NCI-H187 (cell line): ENCODE results near the gene PROKR1.
"Not testable (repeated sequence)": the region's sequence is repeated elsewhere in the genome, so short reads cannot be mapped to it uniquely, and the experiment has no call there.

ENCODE experiments used
- DNase-seq, 2 experiments: peaks; one replicate each; lab custom pipeline; 2025; lab: John Stamatoyannopoulos, UW

Gene PROKR1

DNA sequence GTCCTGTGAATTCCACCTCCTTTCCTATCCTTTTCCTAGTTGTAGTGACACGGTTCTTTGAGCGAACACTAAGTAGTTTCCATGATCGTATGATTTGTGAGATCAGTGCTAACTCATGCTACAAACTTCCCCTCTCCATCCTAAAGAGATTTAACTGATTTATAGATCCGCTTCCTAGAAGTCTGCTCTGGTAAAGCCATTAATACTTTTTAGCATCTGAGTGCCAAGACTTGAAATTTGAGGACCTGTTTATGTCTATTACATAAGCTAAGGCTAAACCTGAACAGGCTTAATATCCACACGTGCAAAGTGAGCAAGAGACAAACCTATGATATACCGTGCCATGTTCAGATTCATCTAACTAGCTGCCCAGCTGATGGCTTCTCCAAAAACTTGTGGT lies 14.9 kb downstream of the PROKR1 start:
- DNase-seq: no peak

DNA sequence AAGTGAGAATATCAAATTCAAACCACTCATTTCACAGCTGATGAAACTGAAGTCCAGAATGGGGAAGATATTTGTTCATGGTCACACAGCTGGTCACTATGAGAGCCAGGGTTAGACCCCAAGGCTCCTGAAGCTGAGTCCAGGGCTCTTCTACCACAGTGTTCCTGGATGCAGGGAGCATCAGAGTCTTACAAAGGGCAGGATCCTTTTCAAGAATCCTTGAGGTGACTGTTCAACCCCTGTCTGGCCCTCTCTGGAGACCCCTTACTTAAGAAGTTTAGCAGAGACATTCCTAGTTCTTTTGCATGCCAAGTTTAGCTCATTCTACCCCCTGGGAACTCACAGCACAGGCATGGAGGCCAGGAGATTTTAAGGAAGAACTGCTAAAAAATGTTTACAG lies 15.7 kb downstream of the PROKR1 start:
- DNase-seq: no peak

DNA sequence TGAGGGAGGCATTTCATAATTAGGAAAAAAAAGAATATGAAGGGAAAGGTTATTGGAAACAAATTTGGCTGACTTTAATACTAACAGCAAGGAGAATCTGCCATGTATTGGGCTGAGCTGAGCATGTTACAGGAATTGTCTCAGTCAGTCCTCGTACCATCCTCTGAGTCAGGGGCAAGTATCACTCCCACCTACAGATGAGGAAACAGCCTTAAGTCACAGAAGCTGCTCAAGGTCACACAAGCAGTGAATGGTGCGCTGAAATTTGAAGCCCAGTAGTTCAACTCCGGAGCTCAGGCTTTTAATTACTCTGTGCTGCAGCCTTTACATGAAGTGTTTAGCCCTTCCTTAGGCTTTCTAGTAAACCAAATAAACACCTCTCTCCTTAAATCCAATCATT lies 17.3 kb downstream of the PROKR1 start:
- DNase-seq: no peak

DNA sequence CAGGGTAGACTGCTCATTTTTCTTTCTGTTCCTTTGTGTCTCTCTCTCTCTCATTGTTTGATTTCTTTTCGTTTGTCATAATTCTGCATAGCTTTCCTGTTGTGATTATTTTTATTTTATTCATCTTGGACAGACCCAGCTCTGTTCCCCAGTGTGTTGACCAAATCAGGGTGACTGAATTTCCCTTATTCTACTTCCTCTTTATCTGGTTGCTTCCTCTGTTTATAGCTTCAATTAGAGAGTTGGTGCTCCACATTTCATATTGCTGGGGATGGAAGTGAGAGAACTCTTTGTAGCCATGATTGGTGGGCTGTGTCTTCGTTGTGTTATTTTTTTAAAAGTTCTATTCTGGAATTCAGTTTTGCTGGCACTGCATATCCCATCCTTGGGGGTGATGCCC lies 19.1 kb downstream of the PROKR1 start:
- no peak for DNase-seq

DNA sequence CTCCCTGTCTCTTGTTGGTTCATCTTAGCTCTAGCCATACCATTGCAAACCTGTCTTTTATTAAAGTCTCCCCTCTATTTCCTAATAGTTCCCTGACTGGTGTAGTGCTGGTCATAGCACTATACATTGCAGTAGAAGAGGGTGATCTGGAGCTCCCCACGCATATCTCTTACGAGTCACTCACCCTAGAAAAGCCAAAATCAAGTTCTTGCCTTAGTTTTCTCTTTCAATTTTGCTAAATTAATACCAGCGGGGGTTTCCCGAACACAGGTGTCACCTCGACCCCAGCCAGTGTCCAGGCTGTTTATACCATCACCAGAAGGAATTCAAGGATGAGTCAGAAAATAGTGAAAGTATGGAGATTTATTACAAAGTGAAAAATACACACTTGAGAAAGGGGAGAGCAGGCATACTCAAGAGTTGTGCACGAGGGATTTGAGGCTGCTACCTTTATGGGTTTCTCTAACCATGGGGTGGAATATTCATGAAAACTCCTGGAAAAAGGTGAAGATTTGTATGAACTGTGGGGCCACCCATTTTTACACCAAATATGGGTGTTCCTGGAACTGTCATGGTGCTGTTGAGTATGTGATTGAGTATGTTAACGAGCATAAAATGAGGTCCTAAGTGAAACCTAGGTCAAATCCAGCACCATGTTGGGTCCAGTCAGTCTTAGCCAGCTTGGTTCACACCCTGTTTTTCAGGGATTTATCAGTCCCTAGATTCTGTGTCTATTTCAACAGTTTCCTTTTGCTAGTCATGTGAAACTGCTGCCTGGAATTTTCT lies 20.2 kb downstream of the PROKR1 start:
- no peak for DNase-seq

DNA sequence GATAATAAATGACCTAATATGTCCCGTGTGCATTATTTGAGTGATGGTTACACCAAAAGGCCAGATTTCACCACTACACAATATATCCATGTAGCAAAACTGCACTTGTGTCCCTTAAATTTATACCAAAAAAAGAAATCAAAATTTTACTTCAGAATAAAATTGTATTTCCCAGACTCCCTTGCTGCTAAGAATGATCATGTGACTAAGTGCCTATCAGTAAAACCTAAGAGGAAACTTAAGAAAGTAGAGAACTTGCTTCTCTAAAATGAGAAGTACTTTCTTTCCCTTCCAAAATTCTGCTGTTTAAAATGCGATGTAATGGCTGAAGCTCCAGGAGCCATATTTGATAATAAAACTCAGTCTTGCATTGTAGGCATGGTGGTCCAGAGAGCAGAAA lies 24.0 kb downstream of the PROKR1 start:
- DNase-seq: no peak

DNA sequence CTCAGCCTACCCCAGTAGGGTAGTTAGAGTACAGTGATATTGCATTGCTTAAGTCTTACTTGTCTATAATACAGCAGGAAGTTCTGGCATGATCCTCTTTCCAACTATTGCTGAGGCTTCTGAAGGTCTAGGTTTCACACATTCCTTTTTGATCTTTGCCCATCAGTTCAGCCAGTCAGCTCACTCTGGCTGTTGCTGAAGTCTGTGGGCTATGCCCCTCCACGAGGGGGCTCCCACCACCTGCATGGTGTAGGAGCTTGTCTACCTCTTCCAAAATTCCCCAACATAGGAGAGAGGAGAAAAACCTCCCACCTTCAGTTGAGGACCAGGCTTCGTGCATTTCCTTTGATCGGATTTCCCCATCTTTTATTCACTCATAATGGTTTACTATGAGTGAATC lies 26.3 kb downstream of the PROKR1 start:
- DNase-seq: no peak

DNA sequence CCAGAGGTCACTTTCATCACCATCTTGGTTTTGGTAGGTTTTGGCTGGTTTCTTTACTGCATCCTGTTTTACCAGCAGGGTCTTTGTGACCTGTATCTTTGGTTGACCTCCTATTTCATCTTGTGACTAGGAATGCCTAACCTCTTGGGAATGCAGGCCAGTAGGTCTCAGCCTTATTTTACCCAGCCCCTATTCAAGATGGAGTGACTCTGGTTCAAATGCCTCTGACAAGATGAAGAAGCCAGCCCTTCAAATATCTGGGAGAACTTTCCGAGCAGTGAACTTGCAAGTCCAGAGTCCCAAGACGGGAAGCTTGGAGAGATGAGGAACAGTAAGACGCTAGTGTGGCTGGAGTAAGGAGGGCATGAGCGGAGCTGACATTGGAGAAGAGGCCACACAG lies 28.6 kb downstream of the PROKR1 start:
- no peak for DNase-seq

DNA sequence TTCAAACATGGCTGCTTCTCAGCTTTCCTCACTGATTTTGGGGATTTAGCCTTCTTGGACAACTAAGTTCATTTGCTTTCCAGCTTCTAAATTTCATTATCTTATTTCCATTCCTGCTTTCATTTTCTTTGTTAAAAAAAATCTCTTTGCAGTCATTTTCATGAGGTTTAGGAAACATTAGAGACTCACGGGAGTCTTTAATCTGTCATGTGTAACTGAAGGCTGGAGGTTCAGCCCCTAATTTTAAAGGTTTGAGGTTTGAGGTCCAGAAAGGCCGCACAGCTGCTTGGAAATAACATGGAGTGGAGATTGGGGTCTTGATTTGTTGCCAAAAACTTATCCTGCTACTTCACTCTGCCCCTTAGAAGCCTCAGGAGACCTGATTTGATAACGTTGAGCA lies 30.3 kb downstream of the PROKR1 start:
- DNase-seq: no peak

DNA sequence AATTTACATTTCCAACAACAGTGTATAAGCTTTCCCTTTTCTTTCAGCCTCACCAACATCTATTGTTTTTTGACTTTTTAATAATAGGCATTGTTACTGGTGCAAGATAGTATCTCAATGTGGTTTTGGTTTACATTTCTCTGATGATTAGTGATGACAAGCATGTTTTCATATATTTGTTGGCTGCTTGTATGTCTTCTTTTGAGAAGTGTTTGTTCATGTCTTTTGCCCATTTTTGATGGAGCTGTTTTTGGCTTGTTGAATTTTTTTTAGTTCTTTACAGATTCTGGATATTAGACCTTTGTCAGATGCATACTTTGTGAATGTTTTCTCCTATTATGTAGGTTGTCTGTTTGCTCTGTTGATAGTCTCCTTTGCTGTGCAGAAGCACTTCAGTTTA lies 32.1 kb downstream of the PROKR1 start:
- DNase-seq: no peak

DNA sequence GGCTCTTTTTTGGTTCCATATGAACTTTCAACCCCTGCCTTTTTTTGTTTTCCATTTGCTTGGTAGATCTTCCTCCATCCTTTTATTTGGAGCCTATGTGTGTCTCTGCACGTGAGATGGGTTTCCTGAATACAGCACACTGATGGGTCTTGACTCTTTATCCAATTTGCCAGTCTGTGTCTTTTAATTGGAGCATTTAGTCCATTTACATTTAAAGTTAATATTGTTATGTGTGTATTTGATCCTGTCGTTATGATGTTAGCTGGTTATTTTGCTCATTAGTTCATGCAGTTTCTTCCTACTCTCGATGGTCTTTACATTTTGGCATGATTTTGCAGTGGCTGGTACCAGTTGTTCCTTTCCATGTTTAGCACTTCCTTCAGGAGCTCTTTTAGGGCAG lies 34.5 kb downstream of the PROKR1 start:
- DNase-seq: not testable (repeated sequence)

DNA sequence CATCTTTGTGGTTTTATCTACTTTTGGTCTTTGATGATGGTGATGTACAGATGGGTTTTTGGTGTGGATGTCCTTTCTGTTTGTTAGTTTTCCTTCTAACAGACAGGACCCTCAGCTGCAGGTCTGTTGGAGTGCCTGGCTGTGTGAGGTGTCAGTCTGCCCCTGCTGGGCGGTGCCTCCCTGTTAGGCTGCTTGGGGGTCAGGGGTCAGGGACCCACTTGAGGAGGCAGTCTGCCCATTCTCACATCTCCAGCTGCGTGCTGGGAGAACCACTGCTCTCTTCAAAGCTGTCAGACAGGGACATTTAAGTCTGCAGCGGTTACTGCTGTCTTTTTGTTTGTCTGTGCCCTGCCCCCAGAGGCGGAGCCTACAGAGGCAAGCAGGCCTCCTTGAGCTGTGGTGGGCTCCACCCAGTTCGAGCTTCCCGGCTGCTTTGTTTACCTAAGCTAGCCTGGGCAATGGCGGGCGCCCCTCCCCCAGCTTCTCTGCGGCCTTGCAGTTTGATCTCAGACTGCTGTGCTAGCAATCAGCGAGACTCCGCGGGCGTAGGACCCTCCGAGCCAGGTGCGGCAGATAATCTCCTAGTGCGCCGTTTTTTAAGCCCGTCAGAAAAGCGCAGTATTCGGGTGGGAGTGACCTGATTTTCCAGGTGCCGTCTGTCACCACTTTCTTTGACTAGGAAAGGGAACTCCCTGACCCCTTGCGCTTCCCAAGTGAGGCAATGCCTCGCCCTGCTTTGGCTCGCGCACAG lies 36.0 kb downstream of the PROKR1 start:
- peak; percentile 56 to 61 for DNase-seq

DNA sequence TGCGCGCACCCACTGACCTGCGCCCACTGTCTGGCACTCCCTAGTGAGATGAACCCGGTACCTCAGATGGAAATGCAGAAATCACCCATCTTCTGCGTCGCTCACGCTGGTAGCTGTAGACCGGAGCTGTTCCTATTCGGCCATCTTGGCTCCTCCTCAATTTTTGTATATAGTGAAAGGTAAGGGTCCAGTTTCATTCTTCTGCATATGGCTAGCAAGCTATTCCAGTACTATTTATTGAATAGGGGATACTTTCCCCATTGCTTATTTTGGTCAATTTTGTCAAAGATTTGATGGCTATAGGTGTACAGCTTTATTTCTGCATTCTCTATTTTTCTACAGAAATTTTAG lies 36.5 kb downstream of the PROKR1 start:
- DNase-seq: not testable (repeated sequence)

DNA sequence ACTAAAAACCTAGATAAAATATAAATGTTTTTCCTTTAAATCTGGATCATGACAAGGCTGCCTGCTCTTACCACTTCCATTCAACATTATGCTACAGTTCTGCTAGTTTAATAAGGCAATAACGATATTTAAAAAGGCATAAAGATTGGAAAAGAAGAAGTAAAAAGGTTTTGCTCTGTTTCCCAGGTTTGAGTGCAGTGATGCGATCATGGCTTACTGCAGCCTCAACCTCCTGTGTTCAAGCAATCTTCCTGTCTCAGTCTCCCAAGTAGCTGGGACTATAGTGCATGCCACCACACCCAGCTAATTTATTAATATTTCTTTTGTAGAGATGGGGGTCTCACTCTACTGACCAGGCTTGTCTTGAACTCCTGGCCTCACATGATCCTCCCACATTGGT lies 40.8 kb downstream of the PROKR1 start:
- DNase-seq: no peak

DNA sequence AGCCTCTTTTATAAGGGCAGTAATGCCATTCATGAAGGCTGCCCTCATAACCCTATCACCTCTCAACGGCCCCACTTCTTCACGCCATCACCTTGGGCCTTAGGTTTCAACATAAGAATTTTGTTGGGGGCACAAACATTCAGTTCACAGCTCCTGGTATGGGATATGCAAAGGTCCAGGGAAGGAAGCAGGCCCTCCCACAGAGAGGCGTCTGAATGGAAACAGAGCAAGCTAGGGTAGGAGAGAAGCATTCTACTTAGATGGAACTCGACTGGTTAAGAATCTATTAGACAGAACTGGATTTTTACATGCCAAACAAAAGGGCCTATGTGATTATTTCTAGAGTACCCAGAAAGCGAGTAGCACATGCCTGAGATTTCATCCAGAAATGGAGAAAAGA lies 42.8 kb downstream of the PROKR1 start:
- DNase-seq: no peak

DNA sequence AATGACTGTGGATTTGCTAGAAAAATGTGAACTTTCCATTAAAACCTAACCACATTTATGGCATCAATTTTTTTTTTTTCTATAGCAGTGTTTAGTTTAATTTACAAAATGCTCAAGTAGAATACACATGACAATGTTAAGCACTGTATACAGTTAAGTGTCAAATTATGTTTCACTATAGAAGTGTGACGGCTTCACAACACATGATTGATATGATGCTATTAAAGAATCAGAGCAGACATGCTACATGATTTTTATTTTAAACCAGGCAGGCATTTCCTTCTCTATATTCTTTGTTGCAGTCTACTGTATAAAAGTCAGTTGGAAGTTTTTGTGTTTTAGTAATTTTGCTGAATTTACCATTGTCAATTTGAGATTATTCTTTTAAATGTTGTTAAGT lies 43.6 kb downstream of the PROKR1 start:
- no peak for DNase-seq

DNA sequence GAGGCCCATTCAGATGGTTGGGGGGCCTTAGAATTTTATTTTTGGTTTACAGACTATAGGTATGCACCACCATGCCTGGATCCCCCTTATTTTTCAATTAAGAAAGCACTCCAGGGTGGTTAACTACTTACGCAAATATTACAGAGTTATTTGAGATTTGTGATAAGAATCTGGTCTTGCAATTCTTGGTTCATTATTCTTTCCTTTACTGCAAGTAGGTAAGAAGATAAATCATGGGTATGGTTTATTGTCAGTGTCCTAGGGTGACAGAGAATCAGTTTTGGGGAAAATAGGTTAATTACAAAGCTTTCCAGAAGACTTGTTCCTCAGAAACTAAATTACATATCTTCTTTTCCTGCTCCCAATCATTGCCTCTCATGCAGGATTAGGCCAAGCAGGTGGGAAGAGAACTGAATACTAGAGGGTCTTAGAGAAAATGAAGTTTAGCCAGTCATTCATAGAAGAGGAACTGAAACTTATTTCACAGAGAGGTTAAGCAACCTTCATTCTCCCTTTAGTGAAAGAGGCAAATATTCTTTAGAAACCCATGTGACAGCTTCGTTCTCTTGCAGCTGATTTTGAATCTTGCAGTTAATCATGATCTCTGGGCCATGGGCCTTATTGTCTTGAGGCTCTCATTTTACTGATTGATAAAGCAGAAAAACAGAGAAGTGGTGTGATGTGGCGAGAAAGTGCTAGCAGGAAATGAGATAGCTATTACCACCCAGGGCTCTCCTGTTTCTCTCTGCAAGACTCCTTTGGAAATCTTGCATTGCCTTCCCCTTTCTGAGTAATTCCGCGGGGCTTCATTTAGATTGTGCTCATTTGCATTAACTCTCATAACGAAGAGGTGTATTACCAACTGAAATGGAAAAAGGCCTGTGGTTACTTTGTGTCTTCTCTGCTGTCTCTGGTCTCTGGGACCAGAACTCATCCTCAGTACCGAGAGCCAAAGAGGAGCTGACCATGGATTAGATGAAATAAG lies 46.5 kb downstream of the PROKR1 start:
- DNase-seq: no peak

DNA sequence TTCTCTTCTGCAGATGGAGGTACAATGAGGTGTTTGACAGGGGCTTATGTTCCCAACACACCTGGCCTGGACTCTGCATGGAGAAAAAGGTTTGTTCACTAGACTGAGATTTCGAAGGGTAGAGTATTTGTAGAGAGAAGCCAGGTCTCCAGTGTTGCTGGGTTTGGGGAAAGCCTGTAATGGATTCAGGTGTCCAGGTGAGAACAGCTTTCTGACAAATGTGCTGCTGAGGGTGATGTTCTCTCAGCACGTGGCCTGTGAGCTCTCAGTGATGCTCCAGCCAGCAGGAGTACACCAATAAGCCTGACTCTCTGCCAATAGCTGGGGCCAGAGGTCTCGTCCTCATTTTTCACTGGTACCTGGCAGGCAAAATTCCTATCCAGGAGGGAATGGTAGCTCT lies 47.5 kb downstream of the PROKR1 start:
- no peak for DNase-seq

DNA sequence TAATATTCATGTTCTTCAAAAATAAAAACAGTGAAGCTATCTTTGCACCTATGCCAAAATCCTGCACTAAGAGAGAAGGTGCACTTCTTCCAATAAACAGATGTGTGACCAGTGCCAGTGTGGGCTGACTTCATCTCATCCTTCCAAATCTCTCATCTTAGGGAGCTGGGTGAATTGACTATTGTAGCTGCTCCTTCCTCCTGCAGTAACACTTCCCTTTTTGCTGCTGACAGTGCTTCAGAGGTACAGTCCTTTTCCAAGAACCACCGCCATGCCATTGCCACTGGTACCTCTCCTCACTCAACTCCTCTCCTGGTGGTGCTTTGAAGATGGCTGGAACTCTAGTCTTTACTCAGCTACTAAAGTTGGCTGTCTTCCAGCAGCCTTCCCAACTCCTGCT lies 49.1 kb downstream of the PROKR1 start:
- no peak for DNase-seq

DNA sequence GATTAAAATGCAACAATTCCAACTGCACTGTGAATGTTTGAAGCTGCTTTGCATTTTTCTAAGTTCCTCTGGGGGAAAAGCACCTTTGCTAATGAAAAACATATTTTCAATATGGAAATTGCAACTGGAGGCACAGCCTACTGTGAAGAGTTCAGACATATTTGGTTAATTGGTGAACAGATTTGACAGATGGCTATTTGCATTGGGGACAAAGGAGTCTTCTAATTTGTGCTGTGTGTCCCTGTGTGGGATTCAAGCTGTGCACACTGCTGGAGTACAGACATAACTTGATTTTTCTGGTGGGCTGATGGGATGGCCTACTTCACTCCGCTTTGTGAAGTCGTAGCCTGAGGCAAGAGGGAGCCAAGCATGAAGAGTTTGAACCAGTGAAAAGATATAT lies 50.6 kb downstream of the PROKR1 start:
- no peak for DNase-seq

DNA sequence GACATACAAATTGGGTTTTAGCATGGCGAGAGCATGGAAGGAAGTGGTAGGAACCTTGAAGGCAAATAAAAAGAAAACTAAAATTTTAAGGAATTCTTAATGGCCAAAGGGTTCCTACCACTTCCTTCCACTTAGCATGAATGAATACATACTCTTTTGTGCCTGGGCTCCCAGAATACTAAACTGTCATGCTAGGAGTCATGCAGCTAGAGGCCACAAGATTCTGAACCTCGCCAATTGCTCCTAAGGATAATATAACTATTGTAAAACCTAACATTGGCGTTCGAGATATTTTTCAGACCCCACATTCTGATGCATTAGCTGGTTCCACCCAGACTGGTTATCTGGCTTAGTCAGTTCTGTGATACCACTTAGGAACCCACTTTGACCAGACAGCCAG lies 52.6 kb downstream of the PROKR1 start:
- DNase-seq: no peak

DNA sequence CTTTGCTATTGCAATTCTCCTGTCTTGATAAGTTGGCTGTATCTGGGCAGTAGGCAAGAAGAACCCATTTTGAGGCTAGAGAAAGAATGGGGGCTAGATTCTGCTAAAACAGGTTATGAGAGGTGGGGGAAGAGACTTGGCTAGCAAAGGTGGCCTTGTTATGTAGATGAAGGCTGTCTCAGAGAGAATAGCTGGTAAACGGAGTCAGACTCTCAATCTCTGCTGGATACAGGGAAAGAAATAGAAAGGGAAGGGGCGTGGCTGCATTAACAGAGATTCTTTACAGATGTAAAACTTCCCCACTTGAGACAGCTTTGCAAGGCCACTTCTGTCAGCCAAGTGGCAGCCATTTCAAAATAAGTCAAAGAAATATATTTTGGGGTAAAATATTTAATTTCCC lies 53.2 kb downstream of the PROKR1 start:
- DNase-seq: no peak
